IPS-18a (cell line): ENCODE measurements around the gene BMERB1.
A peak's percentile ranks its signal among the peaks of the same experiment; 100 is the strongest.

Experiments used
- H3K27ac ChIP-seq: one replicate; pipeline ENCODE4 v1.5.1; 2013; ENCODE audit warnings: low read length
- H3K27me3 ChIP-seq: one replicate; pipeline ENCODE4 v1.6.1; 2013; ENCODE audit warnings: mild to moderate bottlenecking, low read length; ENCODE audit not compliant: control insufficient read depth, insufficient read depth
- H3K36me3 ChIP-seq: one replicate; pipeline ENCODE4 v1.6.1; 2013; ENCODE audit warnings: low read depth, low read length; ENCODE audit not compliant: control insufficient read depth
- H3K4me1 ChIP-seq: one replicate; pipeline ENCODE4 v1.6.1; 2013; ENCODE audit warnings: low read depth, low read length; ENCODE audit not compliant: control insufficient read depth
- H3K4me3 ChIP-seq: one replicate; pipeline ENCODE4 v1.5.1; 2013; ENCODE audit warnings: low read length
- H3K9ac ChIP-seq: one replicate; pipeline ENCODE4 v1.6.1; 2013; ENCODE audit warnings: mild to moderate bottlenecking, low read length, moderate library complexity
- H3K9me3 ChIP-seq: one replicate; pipeline ENCODE4 v1.6.1; 2013; ENCODE audit warnings: low read depth, low read length; ENCODE audit not compliant: control insufficient read depth

BMERB1 gene

DNA sequence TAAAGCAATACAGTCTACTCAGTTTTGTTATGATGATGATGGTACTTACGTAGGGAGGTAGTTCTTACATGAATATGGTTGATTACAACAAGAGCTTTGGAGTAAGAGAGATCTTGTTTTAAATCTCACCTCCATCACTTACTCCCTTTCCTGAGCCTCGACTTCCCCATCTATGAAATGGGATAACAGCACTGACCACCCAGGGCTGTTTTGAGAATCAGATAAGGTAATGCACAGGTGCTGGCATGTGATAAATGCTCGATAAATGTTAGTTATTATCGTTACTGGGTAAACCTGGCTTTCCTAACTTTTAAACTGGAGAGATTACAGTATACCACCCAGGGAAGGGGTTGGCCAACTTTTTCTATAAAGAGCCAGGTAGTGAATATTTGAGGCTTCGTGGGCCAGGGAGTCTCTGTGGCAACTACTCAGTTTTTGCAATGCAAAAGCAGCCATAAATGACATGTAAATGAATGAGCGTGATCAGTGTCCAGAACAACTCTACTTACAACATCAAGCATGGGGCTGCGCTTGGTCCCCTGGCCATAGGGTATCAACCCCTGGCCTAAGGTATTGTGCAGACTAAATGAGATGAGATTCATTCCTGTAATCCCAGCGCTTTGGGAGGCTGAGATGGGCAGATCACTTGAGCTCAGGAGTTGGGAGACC, 73.7 kb downstream of the BMERB1 start:
- peaks cover 20% of the 10 kb centered on the region for H3K4me1 ChIP-seq
- H3K27me3 ChIP-seq: no peaks in the 10 kb centered on the region
- H3K9me3 ChIP-seq: no peaks in the 10 kb centered on the region
- no peak overlapping the region for H3K9ac ChIP-seq
- H3K4me3 ChIP-seq: no peak overlapping the region
- H3K36me3 ChIP-seq: no peaks in the 10 kb centered on the region
- no peak overlapping the region for H3K27ac ChIP-seq

DNA sequence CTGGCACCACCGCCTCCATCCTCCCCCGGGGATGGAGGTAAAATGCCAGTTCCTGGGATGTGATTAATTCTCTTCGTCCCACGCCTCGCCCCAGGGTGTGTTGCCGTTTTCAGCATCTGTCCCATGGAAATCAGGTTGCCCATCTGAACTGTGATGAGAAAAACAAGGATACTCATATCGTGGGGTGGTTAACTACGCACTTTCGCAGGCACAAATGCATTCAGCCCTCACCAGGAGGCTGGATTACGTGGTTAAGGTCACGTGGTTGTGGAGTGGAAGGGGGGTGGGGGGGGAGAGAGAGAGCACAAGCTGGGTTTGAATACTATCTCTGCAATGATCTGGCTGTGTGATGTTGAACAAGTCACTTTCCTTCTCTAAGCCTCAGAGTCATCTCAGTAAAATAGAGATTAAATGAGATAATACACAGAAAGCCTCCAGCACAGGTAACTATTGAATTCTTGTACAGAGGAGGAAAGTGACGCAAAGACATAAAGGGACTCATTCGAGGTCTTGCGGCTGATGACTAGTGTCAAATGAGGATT, 74.7 kb downstream of the BMERB1 start:
- Histone ChIP-seq H3K27me3 (no peaks in the 10 kb centered on the region), H3K4me3 (no peak overlapping the region), H3K27ac (no peak overlapping the region), H3K36me3 (no peaks in the 10 kb centered on the region), H3K9ac (no peak overlapping the region), H3K4me1 (peaks cover 20% of the 10 kb centered on the region), H3K9me3 (no peaks in the 10 kb centered on the region)

DNA sequence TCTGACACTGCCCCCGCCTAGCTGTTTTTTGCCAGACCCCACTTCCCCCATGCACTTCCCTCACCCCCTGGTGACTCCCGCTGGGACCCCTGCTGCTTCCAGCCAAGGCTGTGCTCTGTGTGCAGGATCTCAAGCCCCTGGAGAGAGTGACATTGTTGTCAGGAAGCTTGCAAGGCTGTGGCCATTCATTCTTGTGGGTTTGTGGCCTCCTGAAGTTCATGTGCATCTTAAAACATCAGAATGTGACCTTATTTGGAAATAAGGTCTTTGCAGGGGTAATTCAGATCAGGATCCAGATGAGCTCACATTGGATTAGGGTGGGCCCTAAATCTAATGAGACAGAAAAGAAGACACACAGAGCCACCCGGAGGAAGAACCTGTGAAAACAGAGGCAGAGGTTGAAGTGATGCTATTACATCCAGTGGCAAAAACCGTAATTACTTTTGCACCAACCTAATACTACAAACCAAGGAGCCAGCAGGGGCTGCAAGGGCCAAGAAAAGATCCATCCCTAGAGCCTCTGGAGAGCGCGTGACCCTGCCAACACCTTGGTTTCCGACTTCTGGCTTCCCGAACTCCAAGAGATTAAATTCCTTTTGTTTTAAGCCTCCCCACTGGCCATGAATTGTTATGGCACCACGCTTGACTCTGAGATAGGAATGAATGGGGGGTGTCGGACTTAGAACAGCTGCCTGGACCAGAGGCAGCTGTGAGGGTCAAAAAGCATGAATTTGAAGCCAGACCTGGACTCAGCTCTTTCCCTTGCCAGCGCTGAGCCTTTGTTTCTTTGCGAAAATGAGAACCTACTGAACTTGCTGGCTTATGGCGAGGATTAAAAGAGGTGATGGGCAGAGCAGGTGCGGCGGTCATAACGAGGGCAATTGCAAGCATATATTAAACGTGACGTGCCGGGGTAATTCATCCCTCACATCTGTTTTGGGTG, 75.5 kb downstream of the BMERB1 start:
- H3K9ac ChIP-seq: peak overlapping the region; percentile 1
- H3K9me3 ChIP-seq: no peaks in the 10 kb centered on the region
- H3K27ac ChIP-seq: peak overlapping the region; percentile 27
- peaks cover 20% of the 10 kb centered on the region for H3K4me1 ChIP-seq
- H3K36me3 ChIP-seq: no peaks in the 10 kb centered on the region
- H3K4me3 ChIP-seq: peak overlapping the region; percentile 22
- no peaks in the 10 kb centered on the region for H3K27me3 ChIP-seq

DNA sequence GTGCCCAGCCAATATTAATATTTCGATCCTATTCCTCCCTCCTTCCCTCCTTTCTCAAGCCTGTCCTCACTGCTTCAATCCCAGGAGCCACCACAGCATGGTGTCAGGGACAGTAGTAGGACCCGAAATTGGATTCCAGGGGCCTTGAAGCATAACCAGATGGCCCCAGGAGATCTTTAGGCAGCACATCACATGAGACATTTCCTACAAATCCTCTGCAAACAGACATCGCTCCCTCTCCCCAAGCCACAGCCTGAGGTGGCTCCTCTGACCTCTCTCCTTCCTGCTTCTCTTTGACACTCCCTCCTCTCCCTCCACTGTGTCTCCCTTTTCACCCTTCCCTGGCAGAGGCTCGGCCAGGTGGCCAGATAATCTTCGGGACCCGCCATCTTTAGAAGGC, 76.6 kb downstream of the BMERB1 start:
- peaks cover 20% of the 10 kb centered on the region for H3K4me1 ChIP-seq
- H3K36me3 ChIP-seq: no peaks in the 10 kb centered on the region
- no peak overlapping the region for H3K9ac ChIP-seq
- no peaks in the 10 kb centered on the region for H3K9me3 ChIP-seq
- no peaks in the 10 kb centered on the region for H3K27me3 ChIP-seq
- H3K27ac ChIP-seq: no peak overlapping the region
- H3K4me3 ChIP-seq: no peak overlapping the region

DNA sequence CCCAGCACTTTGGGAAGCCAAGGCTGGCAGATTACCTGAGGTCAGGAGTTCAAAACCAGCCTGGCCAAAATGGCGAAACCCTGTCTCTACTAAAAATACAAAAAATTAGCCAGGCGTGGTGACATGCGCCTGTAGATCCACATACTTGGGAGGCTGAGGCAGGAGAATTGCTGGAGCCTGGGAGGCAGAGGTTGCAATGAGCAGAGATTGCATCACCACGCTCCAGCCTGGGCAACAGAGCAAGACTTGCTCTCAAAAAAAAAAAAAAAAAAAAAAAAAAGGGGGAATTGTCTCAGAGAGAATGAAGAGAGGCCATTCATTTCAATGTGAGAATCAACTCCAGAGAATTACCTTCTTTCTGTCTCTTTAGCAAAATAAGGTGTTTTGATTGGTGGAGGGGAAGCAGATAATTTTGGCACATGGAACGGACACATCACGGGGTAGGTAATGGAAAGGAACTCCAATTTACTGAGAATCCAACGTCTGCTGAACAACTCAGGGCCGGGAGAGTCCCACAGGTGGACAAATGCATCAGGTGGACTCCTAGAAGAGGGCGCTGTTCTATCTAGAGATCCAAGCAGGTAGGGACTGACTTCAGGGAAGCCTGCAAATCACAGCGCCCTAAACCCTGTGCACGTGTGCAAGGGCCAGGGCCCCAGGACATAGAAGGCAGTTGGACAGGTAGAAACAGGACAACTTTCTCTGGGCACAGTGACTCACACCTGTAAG, 77.5 kb downstream of the BMERB1 start:
- Histone ChIP-seq H3K4me3 (no peak overlapping the region), H3K9ac (no peak overlapping the region), H3K27ac (no peak overlapping the region), H3K36me3 (no peaks in the 10 kb centered on the region), H3K9me3 (no peaks in the 10 kb centered on the region), H3K4me1 (peaks cover 20% of the 10 kb centered on the region), H3K27me3 (no peaks in the 10 kb centered on the region)

DNA sequence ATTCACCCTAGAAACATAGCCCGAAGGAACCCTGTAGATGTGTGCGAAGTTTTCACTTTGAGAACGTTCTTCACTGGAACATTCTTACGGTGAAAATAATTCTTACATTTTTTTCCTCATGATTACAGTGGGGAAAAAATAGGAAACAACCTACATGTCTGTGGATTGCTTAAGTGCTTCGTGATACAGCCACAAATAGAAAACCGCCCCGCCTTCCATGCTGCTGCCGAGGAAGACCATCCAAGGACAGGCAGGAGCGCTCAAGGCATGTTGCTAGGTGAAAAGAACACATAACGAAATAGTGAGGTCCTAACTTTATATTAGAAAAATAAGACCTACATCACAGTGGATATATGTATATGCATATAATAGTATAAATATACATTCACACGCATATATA, 78.8 kb downstream of the BMERB1 start:
- H3K9me3 ChIP-seq: no peaks in the 10 kb centered on the region
- no peak overlapping the region for H3K27ac ChIP-seq
- H3K36me3 ChIP-seq: no peaks in the 10 kb centered on the region
- no peak overlapping the region for H3K9ac ChIP-seq
- peaks cover 16% of the 10 kb centered on the region for H3K4me1 ChIP-seq
- H3K4me3 ChIP-seq: no peak overlapping the region
- no peaks in the 10 kb centered on the region for H3K27me3 ChIP-seq

DNA sequence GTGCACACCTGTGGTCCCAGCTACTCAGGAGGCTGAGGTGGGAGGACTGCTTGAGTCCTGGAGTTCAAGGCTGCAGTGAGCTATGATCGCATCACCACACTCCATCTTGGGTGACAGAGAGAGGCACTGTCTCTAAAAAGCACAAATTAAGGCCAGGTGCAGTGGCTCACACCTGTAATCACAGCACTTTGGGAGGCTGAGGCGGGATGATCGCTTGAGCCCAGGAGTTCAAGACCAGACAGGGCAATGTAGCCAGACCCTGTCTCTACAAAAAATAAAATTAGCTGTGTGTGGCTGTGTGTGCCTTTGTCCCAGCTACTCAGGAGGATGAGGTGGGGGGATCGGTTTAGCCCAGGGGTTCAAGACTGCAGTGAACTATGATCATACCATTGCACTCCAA, 81.6 kb downstream of the BMERB1 start:
- Histone ChIP-seq H3K27me3 (no peaks in the 10 kb centered on the region), H3K4me1 (no peaks in the 10 kb centered on the region), H3K4me3 (no peak overlapping the region), H3K36me3 (no peaks in the 10 kb centered on the region), H3K9me3 (no peaks in the 10 kb centered on the region), H3K9ac (no peak overlapping the region), H3K27ac (no peak overlapping the region)

DNA sequence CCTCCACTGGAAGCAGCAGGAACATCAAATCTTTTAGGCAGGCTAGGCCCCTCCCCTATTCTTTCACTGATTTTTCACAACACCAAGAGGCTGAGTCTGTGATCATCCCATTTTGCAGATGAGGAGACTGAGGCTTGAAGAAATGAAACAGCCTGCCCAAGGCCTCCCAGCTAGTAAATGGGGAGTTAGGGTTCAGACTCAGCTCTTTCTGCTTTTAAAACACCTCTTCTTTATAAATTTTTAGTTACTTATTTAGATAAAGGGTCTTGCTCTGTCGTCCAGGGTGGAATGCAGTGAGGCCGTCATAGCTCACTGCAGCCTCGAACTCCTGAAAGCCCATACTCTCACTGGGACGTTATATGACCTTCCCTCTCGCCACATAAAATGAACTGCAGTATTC, 82.2 kb downstream of the BMERB1 start:
- Histone ChIP-seq H3K4me1 (no peaks in the 10 kb centered on the region), H3K27me3 (no peaks in the 10 kb centered on the region), H3K9ac (no peak overlapping the region), H3K27ac (no peak overlapping the region), H3K9me3 (no peaks in the 10 kb centered on the region), H3K4me3 (no peak overlapping the region), H3K36me3 (no peaks in the 10 kb centered on the region)

DNA sequence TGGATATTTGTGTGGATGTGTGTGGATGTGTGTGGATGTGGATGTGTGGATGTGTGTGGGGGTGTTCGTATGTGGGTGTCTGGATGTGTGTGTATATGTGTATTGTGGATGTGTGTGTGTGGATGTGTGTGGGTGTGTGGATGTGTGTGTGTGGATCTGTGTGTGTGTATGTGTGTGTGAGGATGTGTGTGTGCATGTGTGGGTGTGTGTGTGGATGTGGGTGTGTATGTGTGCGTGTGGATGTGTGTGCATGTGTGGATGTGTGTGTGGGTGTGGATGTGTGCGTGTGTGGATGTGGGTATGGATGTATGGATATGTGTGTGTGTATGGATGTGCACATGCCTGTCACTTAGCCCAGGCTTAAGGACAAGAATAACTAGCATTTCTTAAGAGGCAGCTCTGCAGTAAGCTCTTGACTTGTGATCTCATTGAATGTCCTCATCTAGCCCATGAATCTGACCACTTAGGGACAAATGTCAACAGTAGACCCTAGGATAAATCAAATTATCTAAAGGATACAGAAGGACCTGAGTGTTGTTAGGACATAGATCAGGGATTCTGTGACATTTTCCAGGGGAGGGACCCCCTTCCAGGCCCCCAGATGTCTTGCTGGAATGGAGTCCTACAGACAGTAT, 83.5 kb downstream of the BMERB1 start:
- Histone ChIP-seq H3K4me3 (no peak overlapping the region), H3K9me3 (no peaks in the 10 kb centered on the region), H3K27ac (no peak overlapping the region), H3K9ac (no peak overlapping the region), H3K4me1 (no peaks in the 10 kb centered on the region), H3K36me3 (no peaks in the 10 kb centered on the region), H3K27me3 (no peaks in the 10 kb centered on the region)

DNA sequence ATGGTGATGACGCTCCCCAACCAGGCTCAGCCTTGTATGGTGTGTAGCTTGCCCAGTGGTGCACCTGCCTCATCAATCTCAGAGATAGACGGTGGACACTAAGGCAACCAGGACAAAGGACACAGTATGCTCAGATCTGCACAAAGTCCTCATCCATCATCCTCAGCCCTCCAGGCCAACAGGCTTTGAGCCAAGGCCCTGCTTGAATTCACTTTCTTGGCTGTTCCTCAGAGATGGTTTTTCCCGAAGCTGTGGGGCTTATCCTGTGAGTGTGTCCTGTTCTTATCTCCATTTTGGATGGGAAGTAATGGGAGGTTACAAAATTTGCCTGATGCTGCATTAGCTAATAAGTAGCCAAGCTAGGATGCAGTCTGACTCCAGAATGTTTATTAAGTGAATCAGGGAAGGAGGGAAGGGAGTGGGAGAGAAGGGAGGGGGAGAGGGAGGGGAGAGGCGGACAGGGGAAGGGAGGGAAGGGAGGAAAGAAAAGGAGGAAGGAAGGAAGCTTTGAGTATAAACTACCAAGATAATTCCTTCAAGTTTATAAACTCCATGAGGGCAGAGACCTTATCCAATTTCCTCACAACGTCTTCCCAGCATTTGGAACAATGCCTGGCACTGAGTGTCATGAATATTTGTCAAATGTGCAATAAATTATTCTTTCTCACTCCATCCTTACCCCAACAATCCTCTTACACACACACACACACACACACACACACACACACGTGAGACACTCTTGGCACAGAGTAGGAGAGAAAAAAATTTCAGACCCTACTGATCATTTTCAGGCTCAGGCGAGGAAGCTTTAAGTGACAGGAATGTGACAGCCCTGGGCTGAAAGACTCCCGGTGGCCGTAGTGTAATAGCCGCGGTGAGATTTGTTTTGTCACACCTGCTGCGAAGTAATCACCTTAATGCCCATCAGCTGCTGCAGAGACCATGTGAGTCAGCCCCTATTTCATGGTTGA, 84.3 kb downstream of the BMERB1 start:
- no peak overlapping the region for H3K27ac ChIP-seq
- H3K9ac ChIP-seq: no peak overlapping the region
- H3K4me1 ChIP-seq: no peaks in the 10 kb centered on the region
- H3K27me3 ChIP-seq: no peaks in the 10 kb centered on the region
- no peaks in the 10 kb centered on the region for H3K9me3 ChIP-seq
- no peak overlapping the region for H3K4me3 ChIP-seq
- no peaks in the 10 kb centered on the region for H3K36me3 ChIP-seq
